Psoas muscle (tissue), 8 donors: ENCODE measurements around the gene UGP2. TPM values are rescaled to one million over a fixed set of nuclear protein-coding genes. Genes with fewer than 3 reads are reported as not detected.
A peak's percentile ranks its signal among the peaks of the same experiment; 100 is the strongest.

Experiments
- ATAC-seq, 4 donors: fragments of 200-7000 bp; cut with Tn5 transposase; one replicate each; pipeline ENCODE4 v1.9.1; 2020; ENCODE audit warnings: moderate library complexity in 3 of 4, mild to moderate bottlenecking in 2 of 4
- DNase-seq, 2 donors: peaks; one replicate each; pipeline ENCODE4 v3.0.0-alpha.2; 2020
- H3K27ac ChIP-seq: fragments of 200-600 bp; one replicate; pipeline ENCODE4 v1.8.0; 2022
- H3K27me3 ChIP-seq, 3 donors: fragments of 200-600 bp in 1 of 3; one replicate each; pipeline versions ENCODE4 v1.6.1 to v1.8.0; 2013 to 2022; ENCODE audit warnings: low read length in 2 of 3, mild to moderate bottlenecking in 2 of 3, moderate library complexity in 1 of 3; ENCODE audit not compliant: insufficient read depth in 3 of 3
- H3K36me3 ChIP-seq, 2 donors: fragments of 200-600 bp in 1 of 2; one replicate each; pipeline versions ENCODE4 v1.6.1 to v1.8.0; 2013 to 2022; ENCODE audit warnings: low read depth in 1 of 2, mild to moderate bottlenecking in 1 of 2, moderate library complexity in 1 of 2; ENCODE audit not compliant: insufficient read depth in 1 of 2
- H3K4me1 ChIP-seq: fragments of 200-600 bp; one replicate; pipeline ENCODE4 v1.8.0; 2022
- H3K4me3 ChIP-seq: fragments of 200-600 bp; one replicate; pipeline ENCODE4 v1.8.0; 2022; ENCODE audit warnings: mild to moderate bottlenecking
- H3K9me3 ChIP-seq: fragments of 200-600 bp; one replicate; pipeline ENCODE4 v1.8.0; 2022
- CTCF ChIP-seq: fragments of 200-600 bp; IDR thresholded peaks from one replicate; pipeline ENCODE4 v1.8.0; 2022; ENCODE audit warnings: antibody characterized with exemption
- WGBS, 3 donors: extraction: QIAGEN DNeasy Blood & Tissue Kit; methylation state at CpG; one replicate each; pipeline versions ENCODE4 v1.1.6 to v1.1.7; 2013; 5-methylcytosine and 5-hydroxymethylcytosine counted together
- intact Hi-C, 2 donors: fragments of 100-400 bp; cut with DNase I; formaldehyde crosslinking; loops; one replicate each; pipeline versions ENCODE4 v1.11.0 to v1.14.2; 2022
- long read RNA-seq, 2 donors: library from polyadenylated mRNA; unstranded; transcript quantifications; one replicate each; pipeline ENCODE4 v2.0.0, GENCODE V29; 2021
- polyA plus RNA-seq, 3 donors: library from polyadenylated mRNA; stranded (reverse); fragments of 200-250 nt; gene quantifications; one replicate each; pipeline ENCODE4 v1.2.3, GENCODE V29; 2013
- total RNA-seq, 4 donors: library from RNA; stranded (reverse); fragmentation: NEBNext Ultra II Directional in 2 of 4; extraction: Animal tissue kit (Norgen Biotek cat#: 25700) in 2 of 4; gene quantifications; one replicate each; pipeline versions ENCODE4 v1.2.1 to v1.2.4, GENCODE V29; 2021 to 2023
- donor health status: healthy with polysubstance abuse.
- donor health status: DM: no; HTN: no; CAD: no; lungs with moderate emphysema.
- donor health status: Bipolar disorder and iron deficiency.
- donor health status: healthy.
- donor health status: DM: yes; HTN: yes; CAD: no.
- donor health status: DM: no; HTN: no; CAD: no.
- donor health status: DM: no; HTN: no; CAD: no.
- donor health status: DM: yes; HTN: yes; CAD: no.

The UGP2 gene
- total RNA-seq (100 to 1,000 TPM; 402 to 903 (median 596) TPM), polyA plus RNA-seq (100 to 1,000 TPM; 391 to 656 (median 520) TPM)
- long read RNA-seq, donor 1, transcript UGP2-203 (10 exons, 1,955 nt): minor isoform, 7 of 287 reads
- long read RNA-seq, donor 1, transcript UGP2-207 (11 exons, 2,057 nt): minor isoform, 12 of 287 reads
- long read RNA-seq, donor 1, transcript UGP2-201 (10 exons, 2,338 nt): minor isoform, 80 of 287 reads
- long read RNA-seq, donor 1, transcript UGP2-202 (10 exons, 2,136 nt): major isoform, 140 of 287 reads
- long read RNA-seq, donor 1, partial matches to known transcripts: 16 of 287 reads
- long read RNA-seq, donor 1, other reads (novel, unspliced or antisense): 32 of 287 reads
- long read RNA-seq, donor 2, transcript UGP2-201 (10 exons, 2,338 nt): major isoform, 295 of 708 reads
- long read RNA-seq, donor 2, transcript UGP2-202 (10 exons, 2,136 nt): minor isoform, 260 of 708 reads
- long read RNA-seq, donor 2, transcript UGP2-203 (10 exons, 1,955 nt): minor isoform, 38 of 708 reads
- long read RNA-seq, donor 2, transcript UGP2-207 (11 exons, 2,057 nt): minor isoform, 20 of 708 reads
- long read RNA-seq, donor 2, partial matches to known transcripts: 33 of 708 reads
- long read RNA-seq, donor 2, other reads (novel, unspliced or antisense): 62 of 708 reads

- Histone ChIP-seq H3K27me3 (no peaks in the 10 kb centered on the region), H3K9me3 (no peaks in the 10 kb centered on the region), H3K4me1 (peaks cover 30% of the 10 kb centered on the region), H3K27ac (peak within 1 kb of the TSS; percentile 96), H3K36me3 (peaks cover 0 to 2% of the 10 kb centered on the region in 2 donors), H3K4me3 (peak within 1 kb of the TSS; percentile 76)
- WGBS, 3 donors: 0% methylated on average over 52 to 59 of the region's 59 CpGs
- peak; percentile 66 to 81 (median 75) for ATAC-seq
- DNase-seq: peak; percentile 93 to 95
- peak; percentile 23 for TF ChIP-seq CTCF
- intact Hi-C loops: loop anchor here (5.0 kb wide), 4 partner anchors 46 to 254 kb away; partner anchors contain the start of genes MDH1 (in 1 of the 2) and WDPCP (in 1 of the 2)
Observed at GRCh38 chr2:63841254-63842022, at the start of gene UGP2. TSS of gene UGP2 (plus strand) at chr2:63841896. CDS start at chr2:63842186, 290 bp downstream.

- ATAC-seq (peak in 2 of 4 donors; percentile 43 to 50), DNase-seq (no peak)
- WGBS, 3 donors: 96 to 100% (median 96%) methylated on average over 1 of the region's 1 CpG
- TF ChIP-seq CTCF: no peak
- Histone ChIP-seq H3K9me3 (no peaks in the 10 kb centered on the region), H3K4me3 (no peak overlapping the region), H3K36me3 (no peaks in the 10 kb centered on the region), H3K4me1 (peaks cover 24% of the 10 kb centered on the region), H3K27ac (no peak overlapping the region), H3K27me3 (no peaks in the 10 kb centered on the region)
- intact Hi-C loops: no loop called here
Observed at GRCh38 chr2:63792530-63792929, 49.2 kb upstream of the UGP2 start.

- DNase-seq (no peak), ATAC-seq (peak; percentile 34 to 75 (median 66))
- no peak overlapping the region for H3K4me3 ChIP-seq
- no peak overlapping the region for H3K27ac ChIP-seq
- 95 to 100% (median 98%) methylated on average over 1 of the region's 1 CpG for WGBS, 3 donors
- H3K4me1 ChIP-seq: peaks cover 4% of the 10 kb centered on the region
- H3K27me3 ChIP-seq: no peaks in the 10 kb centered on the region
- TF ChIP-seq CTCF: no peak
- intact Hi-C loops: no loop called here
- H3K9me3 ChIP-seq: no peaks in the 10 kb centered on the region
- no peaks in the 10 kb centered on the region for H3K36me3 ChIP-seq
Observed at GRCh38 chr2:63796366-63796765, 45.3 kb upstream of the UGP2 start.

- no peak overlapping the region for H3K27ac ChIP-seq
- ATAC-seq (peak in 2 of 4 donors; percentile 14 to 26), DNase-seq (no peak)
- H3K9me3 ChIP-seq: no peaks in the 10 kb centered on the region
- no peak for TF ChIP-seq CTCF
- intact Hi-C loops: no loop called here
- no peak overlapping the region for H3K4me3 ChIP-seq
- H3K4me1 ChIP-seq: no peaks in the 10 kb centered on the region
- no peaks in the 10 kb centered on the region for H3K36me3 ChIP-seq
- no peaks in the 10 kb centered on the region for H3K27me3 ChIP-seq
- WGBS, 3 donors: 86 to 94% (median 89%) methylated on average over 3 of the region's 3 CpGs
Observed at GRCh38 chr2:63796796-63797195, 44.9 kb upstream of the UGP2 start.
